KMS-11 (cell line): Measurements from ENCODE around the gene COA5.

Experiments used
- H2AFZ ChIP-seq: fragments of 200-600 bp; sonication (generic); 2 replicates; pipeline ENCODE4 v1.6.1; 2016; ENCODE audit warnings: antibody characterized with exemption, mixed run types, low read depth
- H3K27ac ChIP-seq: fragments of 200-600 bp; sonication (generic); 2 replicates; pipeline ENCODE4 v1.6.1; 2016; ENCODE audit warnings: mild to moderate bottlenecking, mixed run types
- H3K27me3 ChIP-seq: fragments of 200-600 bp; sonication (generic); 2 replicates; pipeline ENCODE4 v1.6.1; 2017; ENCODE audit warnings: mild to moderate bottlenecking, low read depth, mixed run types, moderate library complexity; ENCODE audit not compliant: insufficient read depth
- H3K36me3 ChIP-seq: fragments of 200-600 bp; sonication (generic); 2 replicates; pipeline ENCODE4 v1.6.1; 2017; ENCODE audit warnings: mild to moderate bottlenecking, mixed run types; ENCODE audit not compliant: insufficient read depth
- H3K4me1 ChIP-seq: fragments of 200-600 bp; sonication (generic); 2 replicates; pipeline ENCODE4 v1.6.1; 2016; ENCODE audit warnings: mild to moderate bottlenecking, low read depth, mixed run types; ENCODE audit not compliant: poor library complexity, severe bottlenecking
- H3K4me2 ChIP-seq: fragments of 200-600 bp; sonication (generic); 2 replicates; pipeline ENCODE4 v1.7.0; 2016; ENCODE audit warnings: mild to moderate bottlenecking, mixed run types
- H3K4me3 ChIP-seq: fragments of 200-600 bp; sonication (generic); IDR thresholded peaks from 2 replicates; pipeline ENCODE4 v1.6.1; 2017; ENCODE audit warnings: low read depth, low read length, mixed read lengths; ENCODE audit not compliant: insufficient read depth
- H3K79me2 ChIP-seq: fragments of 200-600 bp; sonication (generic); 2 replicates; pipeline ENCODE4 v1.6.1; 2016; ENCODE audit warnings: low read depth, mixed run types; ENCODE audit not compliant: insufficient read depth
- H3K9ac ChIP-seq: fragments of 200-600 bp; sonication (generic); 2 replicates; pipeline ENCODE4 v1.6.1; 2016; ENCODE audit warnings: mild to moderate bottlenecking, mixed run types
- H4K20me1 ChIP-seq: fragments of 200-600 bp; sonication (generic); 2 replicates; pipeline ENCODE4 v1.6.1; 2016; ENCODE audit warnings: mild to moderate bottlenecking, mixed run types; ENCODE audit not compliant: insufficient read depth
- CTCF ChIP-seq: fragments of 200-600 bp; sonication (generic); conservative IDR thresholded peaks from 2 replicates; pipeline ENCODE4 v1.6.1; 2017; ENCODE audit warnings: low read depth, mild to moderate bottlenecking, antibody characterized with exemption, low read length, moderate library complexity, mixed read lengths

COA5 gene

GRCh38 chr2:98608116-98608961 is at the start of gene COA5, which contains the start of gene UNC50:
Gene COA5 (minus strand): TSS chr2:98608512. CDS start chr2:98608405, 107 bp downstream.
Gene UNC50 (plus strand): TSS chr2:98608589. CDS start chr2:98609760, 1,171 bp downstream.
- peak within 1 kb of the TSS; percentile 76 for H3K27ac ChIP-seq
- peaks cover 22% of the 10 kb centered on the region for H3K4me1 ChIP-seq
- peak within 1 kb of the TSS; percentile 95 for H3K4me2 ChIP-seq
- peak within 1 kb of the TSS; percentile 87 for H3K4me3 ChIP-seq
- no peaks in the 10 kb centered on the region for H4K20me1 ChIP-seq
- H3K36me3 ChIP-seq = no peaks in the 10 kb centered on the region
- peaks cover 23% of the 10 kb centered on the region for H3K79me2 ChIP-seq
- no peak for TF ChIP-seq CTCF
- H2AFZ ChIP-seq = peak within 1 kb of the TSS; percentile 98
- H3K9ac ChIP-seq = peak within 1 kb of the TSS; percentile 93
- no peaks in the 10 kb centered on the region for H3K27me3 ChIP-seq

- H3K36me3 ChIP-seq = no peaks in the 10 kb centered on the region
- no peak overlapping the region for H3K9ac ChIP-seq
- H4K20me1 ChIP-seq = no peaks in the 10 kb centered on the region
- H3K27ac ChIP-seq = no peak overlapping the region
- H3K4me2 ChIP-seq = no peak overlapping the region
- H3K4me3 ChIP-seq = no peak overlapping the region
- no peak overlapping the region for H2AFZ ChIP-seq
- no peaks in the 10 kb centered on the region for H3K79me2 ChIP-seq
- no peaks in the 10 kb centered on the region for H3K4me1 ChIP-seq
- TF ChIP-seq CTCF = no peak
- H3K27me3 ChIP-seq = no peaks in the 10 kb centered on the region
Observed at GRCh38 chr2:98656800-98657199, 48.5 kb upstream of the COA5 start.

- Histone ChIP-seq H3K4me1 (no peaks in the 10 kb centered on the region), H4K20me1 (no peaks in the 10 kb centered on the region), H3K4me3 (no peak overlapping the region), H3K9ac (no peak overlapping the region), H3K4me2 (no peak overlapping the region), H3K27me3 (no peaks in the 10 kb centered on the region), H3K27ac (no peak overlapping the region), H3K36me3 (no peaks in the 10 kb centered on the region), H2AFZ (no peak overlapping the region), H3K79me2 (no peaks in the 10 kb centered on the region)
- no peak for TF ChIP-seq CTCF
Observed at GRCh38 chr2:98654699-98655495, 46.6 kb upstream of the COA5 start.

- no peaks in the 10 kb centered on the region for H3K27me3 ChIP-seq
- no peak overlapping the region for H3K27ac ChIP-seq
- no peaks in the 10 kb centered on the region for H3K36me3 ChIP-seq
Observed at GRCh38 chr2:98650998-98651397, 42.7 kb upstream of the COA5 start.

More at GRCh38 chr2:98650998-98651397, 42.7 kb upstream of the COA5 start:
- no peak for TF ChIP-seq CTCF
- Histone ChIP-seq H3K4me3 (no peak overlapping the region), H3K79me2 (no peaks in the 10 kb centered on the region), H3K4me1 (peaks cover 3% of the 10 kb centered on the region), H4K20me1 (no peaks in the 10 kb centered on the region), H2AFZ (no peak overlapping the region), H3K9ac (no peak overlapping the region), H3K4me2 (no peak overlapping the region)
